Hematopoietic multipotent progenitor cell treated with erythropoietin and hydrocortisone succinate and interleukin-3 and kit ligand, for 15 days (in vitro differentiated cells): Measurements from ENCODE around the gene ARHGAP23.

ENCODE experiments used
- DNase-seq: peaks from one replicate; pipeline ENCODE4 v3.0.0-alpha.2; 2015; ENCODE audit warnings: low spot score

ARHGAP23 gene

GRCh38 chr17:38549285-38549684, 121.0 kb downstream of the ARHGAP23 start:
- no peak for DNase-seq

GRCh38 chr17:38550661-38551060, 122.4 kb downstream of the ARHGAP23 start:
- DNase-seq, result no peak

- no peak for DNase-seq
Measured at GRCh38 chr17:38551121-38551520, 122.9 kb downstream of the ARHGAP23 start.

- no peak for DNase-seq
Measured at GRCh38 chr17:38552343-38552742, 124.1 kb downstream of the ARHGAP23 start.

GRCh38 chr17:38554430-38555350, 126.4 kb downstream of the ARHGAP23 start:
- no peak for DNase-seq

GRCh38 chr17:38556239-38556638, 128.0 kb downstream of the ARHGAP23 start:
- no peak for DNase-seq

GRCh38 chr17:38557396-38557795, 129.1 kb downstream of the ARHGAP23 start:
- no peak for DNase-seq

GRCh38 chr17:38557836-38558727, 129.8 kb downstream of the ARHGAP23 start:
- peak; percentile 80 for DNase-seq

- no peak for DNase-seq
Measured at GRCh38 chr17:38558728-38559050, 130.4 kb downstream of the ARHGAP23 start.

GRCh38 chr17:38559051-38559879, 131.0 kb downstream of the ARHGAP23 start:
- DNase-seq, result peak; percentile 21

- DNase-seq, result no peak
Measured at GRCh38 chr17:38559880-38560230, 131.6 kb downstream of the ARHGAP23 start.

- no peak for DNase-seq
Measured at GRCh38 chr17:38560503-38561318, 132.4 kb downstream of the ARHGAP23 start.

- DNase-seq, result no peak
Measured at GRCh38 chr17:38561416-38562214, 133.4 kb downstream of the ARHGAP23 start.
